T-helper 9 cell (primary cell): Measurements from ENCODE around the gene DAZAP1.
A peak's percentile ranks its signal among the peaks of the same experiment; 100 is the strongest.

Experiments
- DNase-seq: peaks from one replicate; pipeline ENCODE4 v3.0.0-alpha.2; 2020

Gene DAZAP1

DNA sequence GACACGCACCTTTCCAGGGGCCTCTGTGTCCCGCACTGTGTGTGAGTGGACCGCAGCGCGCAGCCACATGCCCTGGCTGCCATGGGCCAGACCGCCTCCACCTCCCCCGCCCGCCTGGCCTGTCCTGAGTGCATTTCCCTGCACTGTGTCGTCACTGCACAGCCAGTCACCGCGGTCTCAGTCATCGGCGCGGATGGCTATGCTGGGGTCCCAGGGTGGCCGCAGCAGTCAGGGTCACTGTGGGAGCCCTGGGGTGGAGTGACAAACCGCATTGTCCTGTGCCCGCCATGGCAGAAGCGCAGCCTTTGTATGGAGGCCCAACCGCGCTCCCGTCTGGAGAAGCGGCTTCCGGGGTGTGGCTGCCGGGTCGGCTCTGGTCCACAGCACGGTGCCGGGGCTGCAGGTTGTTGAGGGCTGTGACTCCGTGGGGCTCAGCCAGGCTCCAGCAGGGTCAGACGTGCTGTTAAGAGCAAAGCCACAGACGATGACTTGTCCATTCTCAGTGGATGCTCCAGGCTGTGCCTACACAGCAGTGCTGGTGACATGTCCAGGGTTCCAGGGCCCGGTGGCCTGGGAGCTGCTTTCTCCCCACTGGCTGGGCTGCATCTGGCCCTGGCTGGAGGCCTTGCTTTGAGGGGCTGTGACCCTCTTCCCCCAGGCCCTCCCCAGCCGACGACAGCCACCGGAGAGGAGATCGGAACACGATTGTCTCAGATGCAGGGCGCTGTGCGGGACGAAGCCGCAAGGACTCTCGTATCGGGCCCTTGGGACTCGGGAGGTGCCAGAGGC, 30.0 kb upstream of the DAZAP1 start:
- DNase-seq, result no peak

DNA sequence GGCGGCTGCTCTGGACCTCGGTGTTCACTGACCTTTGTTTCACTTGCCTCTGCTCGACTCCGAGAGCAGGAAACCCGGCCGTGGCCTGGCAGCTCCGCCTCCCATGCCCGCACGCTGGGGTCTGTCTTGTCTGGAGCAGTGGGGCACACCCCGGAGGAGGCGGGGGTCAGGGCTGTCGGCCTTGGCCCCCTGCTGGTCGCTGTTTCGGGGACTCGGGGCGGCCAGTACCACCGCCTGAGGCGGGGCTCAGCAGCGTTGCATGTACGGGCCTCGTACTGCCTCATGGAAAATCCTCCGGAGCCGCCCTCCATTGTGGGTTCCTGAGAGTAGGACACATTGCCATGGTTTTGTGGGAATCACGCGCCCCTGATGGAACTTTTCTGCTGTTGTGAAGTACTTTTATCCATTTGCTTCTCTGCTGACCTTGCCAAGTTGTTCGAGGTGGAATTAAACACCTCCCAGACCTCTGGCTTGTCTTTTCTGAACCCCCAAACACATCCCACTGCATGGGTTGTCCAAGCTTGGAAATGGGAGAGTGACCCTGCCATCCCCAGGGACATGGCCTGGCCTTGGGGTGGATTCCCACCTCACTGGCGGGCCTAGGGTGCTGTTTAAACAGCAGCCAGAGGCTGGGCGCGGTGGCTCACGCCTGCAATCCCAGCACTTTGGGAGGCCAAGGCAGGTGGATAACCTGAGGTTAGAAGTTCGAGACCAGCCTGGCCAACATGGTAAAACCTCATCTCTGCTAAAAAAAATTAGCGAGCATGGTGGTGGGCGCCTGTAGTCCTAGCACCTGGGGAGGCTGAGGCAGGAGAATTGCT, 29.2 kb upstream of the DAZAP1 start:
- no peak for DNase-seq

DNA sequence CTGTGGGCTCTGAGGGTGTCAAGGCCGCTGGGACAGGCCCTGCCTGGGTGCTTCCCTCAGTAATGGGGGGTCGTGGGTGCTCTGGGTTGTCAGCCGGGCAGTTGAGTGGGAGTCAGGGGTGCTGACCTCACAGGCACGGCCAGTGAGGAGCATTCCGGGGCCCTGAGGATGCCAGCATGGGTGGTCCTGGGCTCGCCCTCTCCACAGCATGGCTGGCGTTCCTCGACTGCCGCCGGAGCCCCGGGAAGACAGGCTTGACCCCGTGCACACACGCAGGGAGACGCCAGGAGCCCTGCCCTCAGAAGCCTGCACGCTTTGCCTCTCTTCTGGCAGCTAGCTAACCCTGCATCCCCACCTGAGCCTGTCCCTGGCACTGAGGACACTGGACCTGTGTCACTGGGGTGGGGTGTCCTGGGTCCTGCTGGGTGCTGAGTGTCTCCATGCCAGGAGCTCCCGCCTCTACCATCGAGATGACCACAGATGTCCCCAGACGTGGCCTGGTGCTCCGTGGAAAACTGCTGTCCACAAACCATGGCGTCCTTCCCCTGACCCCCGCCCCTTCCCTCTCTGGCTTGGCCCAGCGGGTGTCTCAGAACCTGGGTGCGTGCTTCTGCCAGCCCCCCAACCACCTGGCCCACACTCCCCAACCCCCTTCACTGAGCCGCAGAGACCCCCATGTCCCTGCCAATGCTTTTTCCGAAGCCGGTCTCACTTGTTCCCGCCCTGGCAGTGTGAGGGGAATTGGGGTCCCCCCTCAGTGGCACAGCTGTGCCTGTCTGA, 28.1 kb upstream of the DAZAP1 start:
- DNase-seq, result no peak

DNA sequence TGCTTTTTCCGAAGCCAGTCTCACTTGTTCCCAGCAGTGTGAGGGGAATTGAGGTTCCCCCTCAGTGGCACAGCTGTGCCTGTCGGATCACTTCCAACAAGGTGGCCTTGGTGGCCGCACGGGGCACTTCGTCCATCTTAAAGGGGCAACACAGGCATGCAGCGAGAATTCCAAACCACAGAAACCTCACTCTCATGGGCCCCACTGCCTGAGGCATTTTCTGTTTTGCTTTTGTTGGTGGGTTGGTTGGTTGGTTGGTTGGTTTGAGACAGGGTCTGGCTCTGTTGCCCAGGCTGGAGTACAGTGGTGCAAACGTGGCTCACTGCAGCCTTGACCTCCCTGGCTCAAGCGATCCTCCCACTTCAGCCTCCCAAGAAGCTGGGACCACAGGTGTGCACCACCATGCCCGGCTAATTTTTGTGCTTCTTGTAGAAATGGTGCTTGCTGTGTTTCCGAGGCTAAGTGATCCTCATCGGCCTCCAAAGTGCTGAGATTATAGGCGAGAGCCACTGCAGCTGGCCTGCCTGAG, 27.4 kb upstream of the DAZAP1 start:
- no peak for DNase-seq

DNA sequence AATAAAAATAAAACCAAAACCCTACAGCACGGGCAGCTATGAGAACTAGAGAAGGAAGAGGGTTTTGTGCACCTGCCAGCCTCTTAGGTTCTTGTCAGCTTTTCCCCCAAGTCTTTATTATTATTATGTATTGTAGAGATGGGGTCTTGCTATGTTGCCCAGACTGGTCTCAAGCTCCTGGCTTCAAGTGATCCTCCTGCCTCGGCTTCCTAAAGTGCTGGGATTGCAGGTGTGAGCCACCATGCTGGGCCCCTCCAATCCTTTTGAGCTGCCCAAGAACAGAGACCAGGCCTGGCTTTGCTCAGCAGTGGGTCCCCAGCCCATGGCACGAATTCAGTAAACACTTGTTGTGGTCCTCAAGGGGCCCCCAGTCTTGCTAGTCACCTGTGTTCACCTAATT, 25.1 kb upstream of the DAZAP1 start:
- no peak for DNase-seq

DNA sequence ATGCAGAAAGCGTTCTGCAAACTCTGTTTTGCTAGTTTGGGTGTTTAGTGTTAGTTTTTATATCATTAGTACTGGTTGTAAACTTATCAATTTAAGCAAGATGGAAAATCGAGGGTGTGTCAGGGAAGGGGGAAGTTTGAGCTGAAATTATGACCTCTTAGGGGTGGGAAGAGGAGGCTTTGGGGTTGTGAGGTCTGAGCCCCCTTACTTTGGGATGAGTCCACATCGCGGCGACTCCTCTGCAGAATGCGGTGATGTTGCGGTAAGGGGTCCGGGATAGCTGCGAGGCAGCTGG, 24.4 kb upstream of the DAZAP1 start:
- DNase-seq, result no peak

DNA sequence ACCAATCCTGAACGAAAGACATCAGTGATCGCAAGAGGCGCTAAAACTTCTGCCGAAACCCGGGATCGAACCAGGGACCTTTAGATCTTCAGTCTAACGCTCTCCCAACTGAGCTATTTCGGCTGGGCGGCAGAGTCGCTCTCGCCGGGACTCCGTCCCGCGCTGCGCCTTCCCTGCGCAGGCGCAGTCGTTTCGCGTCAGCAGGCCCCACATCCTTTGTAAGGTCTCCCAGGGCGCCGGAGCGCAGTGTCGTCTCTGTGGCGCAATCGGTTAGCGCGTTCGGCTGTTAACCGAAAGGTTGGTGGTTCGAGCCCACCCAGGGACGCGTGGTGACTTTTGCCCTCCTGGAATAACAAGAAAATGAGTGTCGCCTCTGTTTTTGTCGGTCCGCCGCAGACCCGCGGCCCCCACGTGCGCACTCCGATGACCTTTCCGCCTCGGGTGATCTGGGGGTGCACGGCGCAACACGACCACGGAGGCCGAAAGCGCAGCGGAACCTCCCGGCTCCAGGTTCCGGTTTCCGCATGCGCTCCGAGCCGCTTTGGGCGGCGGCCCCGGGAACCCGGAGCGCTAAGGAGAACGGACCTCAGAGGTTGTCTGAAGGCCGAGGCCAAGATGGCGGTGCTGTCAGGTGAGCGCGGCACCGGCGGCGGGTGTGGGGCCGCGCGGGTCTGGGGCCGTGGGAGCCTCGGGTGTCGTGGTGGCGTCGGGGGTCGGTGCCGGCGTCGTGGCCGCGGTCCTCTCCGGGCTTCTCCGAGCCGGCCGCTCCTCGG, 23.9 kb upstream of the DAZAP1 start, which contains the start of gene NDUFS7:
TSS of gene NDUFS7 (plus strand) at position 596 of the 773 bp plus-strand sequence. CDS start at position 616, 20 bp downstream.
- DNase-seq, result peak; percentile 94

DNA sequence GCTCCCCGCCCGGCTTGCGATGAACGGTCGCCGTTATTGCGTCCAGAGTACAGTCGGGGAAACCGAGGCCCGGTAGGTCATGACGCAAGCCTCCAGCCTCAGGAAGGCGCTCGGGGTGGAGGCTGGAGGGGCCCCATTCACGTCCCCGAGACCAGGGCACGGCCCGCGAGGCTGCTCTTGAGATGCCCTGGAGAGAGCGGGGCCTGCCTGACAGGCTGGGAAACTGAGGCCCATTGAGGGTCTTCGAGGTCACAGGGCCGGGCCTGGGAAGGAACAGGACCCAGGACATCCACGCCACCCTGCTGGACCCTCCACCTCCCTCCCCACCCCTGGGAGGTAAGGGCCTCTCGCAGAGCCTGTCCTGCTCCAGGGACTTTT, 23.3 kb upstream of the DAZAP1 start:
- no peak for DNase-seq

DNA sequence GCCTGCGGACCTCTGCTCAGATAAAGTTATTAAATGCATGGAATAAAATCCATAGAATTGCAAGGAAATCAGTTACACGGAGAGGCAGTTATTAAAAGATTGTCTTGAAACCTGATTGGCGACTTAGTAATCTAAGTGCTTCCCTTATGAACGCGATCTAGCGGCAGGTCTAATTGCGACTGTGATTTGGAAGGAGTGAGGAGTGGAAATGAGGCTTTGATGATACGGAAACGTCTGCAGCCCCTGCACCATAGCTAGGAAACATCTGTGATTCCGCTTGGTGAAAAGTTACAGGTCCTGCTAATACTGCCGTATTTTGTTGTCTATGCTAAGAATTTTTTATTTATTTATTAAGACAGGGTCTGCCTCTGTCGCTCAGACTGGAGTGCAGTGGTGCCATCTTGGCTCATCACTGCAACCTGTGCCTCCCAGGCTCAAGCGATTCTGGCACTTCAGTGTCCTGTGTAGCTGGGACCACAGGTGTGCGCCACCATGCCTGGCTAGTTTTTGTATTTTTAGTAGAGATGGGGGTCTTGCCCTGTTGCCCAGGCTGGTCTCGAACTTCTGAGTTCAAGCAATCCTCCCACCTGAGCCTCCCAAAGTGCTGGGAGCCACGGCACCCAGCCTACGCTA, 22.8 kb upstream of the DAZAP1 start:
- no peak for DNase-seq

DNA sequence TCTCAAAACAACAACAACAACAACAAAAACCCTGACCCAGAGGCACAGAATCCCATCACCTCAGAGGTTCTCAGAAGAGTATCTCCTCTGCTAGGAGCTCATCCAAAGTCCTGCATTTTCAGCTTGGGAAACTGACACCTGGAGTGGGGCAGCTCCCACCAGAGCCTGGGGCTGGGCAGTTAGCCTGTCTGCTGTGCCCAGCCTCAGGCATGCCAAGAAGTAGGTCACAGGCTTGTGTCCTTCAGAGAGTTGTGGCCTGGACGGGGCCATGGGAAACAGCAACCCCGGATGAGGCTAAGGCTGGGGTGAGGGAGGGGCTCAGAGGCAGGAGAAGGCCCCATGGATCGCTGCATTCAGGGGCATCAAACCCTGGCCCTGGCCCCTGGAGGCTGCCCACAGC, 21.6 kb upstream of the DAZAP1 start:
- no peak for DNase-seq

DNA sequence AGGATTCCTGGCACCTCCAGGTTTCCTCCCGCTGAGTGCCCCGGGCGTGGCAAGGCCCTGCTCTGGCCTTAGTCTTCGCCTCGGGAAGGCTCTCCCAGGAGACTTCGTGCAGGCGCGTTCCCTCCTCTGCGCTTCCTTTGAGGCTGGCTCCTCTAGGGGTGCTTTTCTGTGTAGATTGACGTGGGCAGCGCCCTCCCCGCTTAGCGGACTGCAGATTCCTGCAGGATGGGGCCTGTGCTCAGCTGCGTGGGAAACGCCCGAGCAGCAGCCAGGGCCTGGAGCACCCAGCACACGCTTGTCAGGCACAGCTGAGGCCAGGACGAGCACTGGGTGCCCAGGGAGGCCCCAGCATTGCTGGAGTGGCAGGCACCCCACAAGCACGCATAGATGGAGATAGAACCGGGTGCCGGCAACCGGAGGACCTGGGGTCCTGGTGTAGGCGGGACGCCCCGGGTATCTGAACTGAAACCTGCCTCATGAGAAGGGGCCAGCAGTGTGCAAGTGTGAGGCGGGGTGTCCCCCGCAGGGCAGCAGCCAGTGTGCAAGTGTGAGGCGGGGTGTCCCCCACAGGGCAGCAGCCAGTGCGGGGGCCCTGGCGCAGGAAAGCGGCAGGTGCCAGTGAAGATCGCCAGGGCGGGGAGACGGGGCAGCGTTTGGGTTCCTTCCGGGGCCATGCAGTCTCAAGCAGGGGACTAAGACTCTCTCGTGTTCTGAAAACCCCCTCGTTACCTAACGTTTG, 20.3 kb upstream of the DAZAP1 start:
- DNase-seq, result no peak

DNA sequence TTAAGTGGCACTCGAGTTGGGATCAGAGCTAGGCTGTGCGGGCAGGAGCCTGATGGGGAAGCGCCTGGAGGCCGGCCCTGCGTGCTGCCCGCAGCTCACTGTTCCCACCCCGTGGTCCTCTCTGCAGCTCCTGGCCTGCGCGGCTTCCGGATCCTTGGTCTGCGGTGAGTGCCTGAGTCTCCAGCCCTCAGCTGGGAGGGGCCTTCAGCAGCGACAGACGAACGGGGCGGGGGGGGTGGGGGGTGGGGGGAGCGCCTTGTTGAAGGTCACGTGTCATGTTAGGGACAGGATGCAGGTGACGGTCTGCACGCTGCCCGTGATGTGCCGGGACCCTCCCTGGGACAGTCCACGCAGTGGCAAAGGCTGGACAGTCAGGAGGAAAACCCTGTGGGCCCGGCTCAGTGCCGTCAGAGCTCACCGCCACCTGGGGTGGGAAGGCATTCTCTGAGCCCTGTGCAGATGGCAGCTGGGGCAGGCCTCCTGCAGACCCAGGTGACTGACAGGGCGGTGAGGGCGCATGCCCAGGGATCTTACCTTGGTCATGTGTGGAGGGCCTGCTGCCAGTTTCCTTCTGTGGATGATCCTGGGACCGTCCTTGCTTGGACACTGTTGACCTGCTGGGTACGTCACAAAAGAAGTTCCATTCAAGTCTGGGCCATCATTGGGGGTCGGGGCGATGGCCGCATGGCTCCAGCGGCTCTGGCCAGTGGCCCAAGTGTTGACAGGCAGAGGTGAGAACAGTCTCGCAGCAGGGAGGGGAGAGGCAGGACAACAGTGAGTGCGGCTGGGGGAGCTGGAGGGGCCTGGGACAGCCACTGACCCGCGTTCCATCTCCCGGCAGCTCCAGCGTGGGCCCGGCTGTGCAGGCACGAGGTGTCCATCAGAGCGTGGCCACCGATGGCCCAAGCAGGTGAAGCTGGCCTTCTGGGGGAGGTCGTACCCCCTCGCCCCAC, 19.4 kb upstream of the DAZAP1 start:
- no peak for DNase-seq

DNA sequence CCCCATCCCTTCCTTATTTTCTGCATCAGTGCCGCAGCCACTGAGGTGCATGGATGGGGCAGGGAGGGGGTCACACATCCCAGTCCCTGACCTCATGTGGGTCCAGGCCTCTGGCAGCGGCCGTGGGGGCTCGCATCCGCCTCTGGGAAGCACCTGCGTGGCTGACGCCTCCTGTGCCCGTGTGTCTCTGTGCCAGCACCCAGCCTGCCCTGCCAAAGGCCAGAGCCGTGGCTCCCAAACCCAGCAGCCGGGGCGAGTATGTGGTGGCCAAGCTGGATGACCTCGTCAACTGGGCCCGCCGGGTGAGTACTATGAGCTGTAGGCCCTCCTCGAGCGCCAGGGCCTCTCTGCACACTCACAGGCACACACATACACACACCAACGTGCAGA, 18.8 kb upstream of the DAZAP1 start:
- DNase-seq, result no peak

DNA sequence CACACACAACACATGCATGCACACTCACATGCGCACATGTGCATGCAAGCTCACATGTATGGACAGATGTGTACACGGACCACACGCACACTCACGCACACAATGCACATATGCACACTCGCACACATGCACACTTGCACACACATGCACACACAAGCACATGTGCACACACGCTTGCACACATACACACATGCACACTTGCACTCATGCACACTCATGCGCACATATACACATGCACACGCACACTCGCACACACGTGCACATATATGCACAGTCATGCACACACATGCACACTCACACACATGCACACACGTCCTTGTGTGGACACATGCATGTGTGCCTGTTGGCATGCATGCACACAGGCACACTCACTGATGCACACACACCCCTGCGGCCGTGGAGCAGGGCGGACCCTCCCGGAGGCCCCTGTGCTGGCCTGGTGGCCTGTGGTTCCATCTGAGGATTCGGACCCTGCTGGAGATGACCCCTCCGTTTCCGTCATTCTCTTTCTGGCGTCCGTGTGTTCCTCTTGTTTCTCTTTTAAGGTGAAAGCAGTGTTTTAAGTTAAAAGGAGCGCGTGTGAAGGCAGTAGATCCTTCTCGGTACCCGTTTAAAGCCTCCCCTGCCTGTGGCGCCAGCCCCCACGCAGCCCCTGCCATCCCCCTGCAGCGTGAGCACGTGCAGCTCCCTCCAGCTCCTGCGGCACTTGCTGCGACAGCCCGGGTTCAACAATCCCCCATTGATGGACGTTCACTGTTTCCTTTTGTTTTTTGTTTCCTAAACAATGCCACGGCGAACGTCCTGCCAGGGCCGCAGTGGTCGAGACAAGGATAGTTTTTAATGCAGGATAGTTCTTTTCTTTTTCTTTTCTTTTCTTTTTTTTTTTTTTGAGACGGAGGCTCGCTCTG, 18.1 kb upstream of the DAZAP1 start:
- no peak for DNase-seq

DNA sequence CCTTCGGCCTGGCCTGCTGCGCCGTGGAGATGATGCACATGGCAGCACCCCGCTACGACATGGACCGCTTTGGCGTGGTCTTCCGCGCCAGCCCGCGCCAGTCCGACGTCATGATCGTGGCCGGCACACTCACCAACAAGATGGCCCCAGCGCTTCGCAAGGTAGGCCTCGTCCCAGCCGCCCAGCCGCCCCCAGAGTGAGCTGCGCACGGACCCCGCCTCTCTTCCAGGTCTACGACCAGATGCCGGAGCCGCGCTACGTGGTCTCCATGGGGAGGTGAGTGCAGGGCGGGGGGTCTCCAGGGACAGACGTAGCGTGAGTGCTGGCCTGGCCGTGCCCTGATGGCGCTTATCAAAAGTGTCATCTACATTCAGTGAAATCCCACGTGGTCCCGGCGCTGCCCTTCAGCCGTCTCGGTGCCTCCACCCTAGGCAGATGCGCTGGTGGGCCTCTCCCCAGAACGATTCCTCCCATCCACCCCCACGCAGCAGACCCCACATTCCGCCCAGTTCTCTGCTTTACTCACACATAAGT, 16.4 kb upstream of the DAZAP1 start:
- DNase-seq, result no peak

DNA sequence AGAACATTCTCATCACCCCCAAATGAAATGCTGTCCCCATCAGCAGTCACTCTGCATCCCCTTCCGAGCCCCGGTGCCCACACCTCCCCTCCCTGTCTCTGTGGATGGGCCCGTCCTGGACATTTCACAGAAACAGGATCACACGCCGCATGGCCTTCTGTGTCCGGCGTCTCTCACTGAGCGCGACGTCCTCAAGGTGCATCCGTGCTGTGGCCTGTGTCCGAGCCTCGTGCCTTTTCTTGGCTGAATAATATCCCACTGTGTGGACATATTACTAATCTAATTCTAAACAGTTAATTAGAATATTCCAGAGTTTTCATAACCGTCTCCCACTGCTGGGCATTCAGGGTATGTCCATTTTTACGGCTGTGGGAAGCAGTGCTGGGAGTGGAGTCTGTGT, 15.0 kb upstream of the DAZAP1 start:
- DNase-seq, result no peak

DNA sequence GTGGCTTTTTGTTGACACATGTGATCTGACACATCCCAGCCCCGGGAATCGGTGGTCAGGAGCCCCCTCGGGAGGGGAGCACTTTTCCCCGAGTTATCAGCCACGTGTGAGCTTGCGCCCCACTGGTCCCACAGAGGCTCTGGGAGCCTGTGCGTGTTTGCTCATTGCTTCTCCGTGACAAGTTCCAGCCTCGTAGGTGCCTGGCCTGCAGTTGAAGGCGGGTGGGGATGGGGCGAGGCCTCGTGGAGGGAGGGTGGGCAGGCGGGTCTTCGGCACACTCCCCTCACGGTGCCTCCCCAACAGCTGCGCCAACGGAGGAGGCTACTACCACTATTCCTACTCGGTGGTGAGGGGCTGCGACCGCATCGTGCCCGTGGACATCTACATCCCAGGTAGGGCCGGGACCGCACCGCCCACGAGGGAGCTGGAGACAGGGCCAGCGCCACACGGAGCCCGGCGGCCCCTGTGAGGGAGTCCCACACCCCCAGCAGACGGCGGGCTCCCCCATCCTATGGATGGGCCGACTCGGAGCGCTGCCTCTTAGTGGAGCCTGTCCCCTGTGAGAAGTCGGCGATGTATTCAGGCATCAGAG, 14.4 kb upstream of the DAZAP1 start:
- no peak for DNase-seq

DNA sequence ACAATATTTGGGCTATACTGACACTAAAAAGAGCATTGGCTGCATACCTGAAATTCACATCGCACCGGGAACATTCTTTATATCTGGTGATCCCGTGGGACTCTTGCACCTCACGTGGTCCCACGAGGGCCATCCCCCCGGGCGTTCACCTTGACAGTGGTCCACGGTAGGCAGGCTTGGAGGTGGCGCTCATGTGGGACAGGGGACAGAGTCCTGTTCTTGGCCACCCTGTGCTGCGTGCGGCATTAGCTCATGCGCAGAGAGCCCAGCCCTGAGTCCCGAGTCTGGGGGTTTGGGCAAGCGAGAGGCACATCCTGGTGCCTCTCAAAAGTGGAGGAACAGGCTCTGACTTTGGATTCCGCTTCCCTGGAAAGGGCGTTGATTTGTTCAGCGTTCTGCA, 13.5 kb upstream of the DAZAP1 start:
- no peak for DNase-seq
